Measurements from ENCODE around the gene GPRC5C.
"Not testable (repeated sequence)": the region's sequence is repeated elsewhere in the genome, so short reads cannot be mapped to it uniquely, and the experiment has no call there.

Gene GPRC5C

GRCh38 chr17:74471341-74471740, 39.5 kb downstream of the GPRC5C start:
- DNase-seq (ENCODE audit: low read depth in 1 of 2, low spot score in 1 of 2): no peak

GRCh38 chr17:74472890-74473289, 41.0 kb downstream of the GPRC5C start:
- no peak for DNase-seq (ENCODE audit: low read depth in 1 of 2, low spot score in 1 of 2)

- DNase-seq (ENCODE audit: low read depth in 1 of 2, low spot score in 1 of 2): no peak
Measured at GRCh38 chr17:74473294-74473693, 41.4 kb downstream of the GPRC5C start.

GRCh38 chr17:74474043-74474792, 42.3 kb downstream of the GPRC5C start:
- no peak for DNase-seq (ENCODE audit: low read depth in 1 of 2, low spot score in 1 of 2)

- no peak for DNase-seq (ENCODE audit: low read depth in 1 of 2, low spot score in 1 of 2)
Measured at GRCh38 chr17:74475189-74475588, 43.3 kb downstream of the GPRC5C start.

- DNase-seq (ENCODE audit: low read depth in 1 of 2, low spot score in 1 of 2): no peak
Measured at GRCh38 chr17:74477411-74477810, 45.5 kb downstream of the GPRC5C start.

GRCh38 chr17:74478420-74479100, 46.7 kb downstream of the GPRC5C start:
- no peak for DNase-seq (ENCODE audit: low read depth in 1 of 2, low spot score in 1 of 2)

- DNase-seq (ENCODE audit: low read depth in 1 of 2, low spot score in 1 of 2): no peak
Measured at GRCh38 chr17:74480290-74480689, 48.4 kb downstream of the GPRC5C start.

GRCh38 chr17:74481621-74482020, 49.7 kb downstream of the GPRC5C start:
- no peak for DNase-seq (ENCODE audit: low read depth in 1 of 2, low spot score in 1 of 2)

- DNase-seq (ENCODE audit: low read depth in 1 of 2, low spot score in 1 of 2): no peak
Measured at GRCh38 chr17:74484066-74484465, 52.2 kb downstream of the GPRC5C start.

GRCh38 chr17:74485022-74485743, 53.3 kb downstream of the GPRC5C start:
- no peak for DNase-seq (ENCODE audit: low read depth in 1 of 2, low spot score in 1 of 2)

GRCh38 chr17:74485841-74486240, 54.0 kb downstream of the GPRC5C start:
- DNase-seq (ENCODE audit: low read depth in 1 of 2, low spot score in 1 of 2): no peak

GRCh38 chr17:74488276-74488675, 56.4 kb downstream of the GPRC5C start:
- not testable (repeated sequence) for DNase-seq (ENCODE audit: low read depth in 1 of 2, low spot score in 1 of 2)

- no peak for DNase-seq (ENCODE audit: low read depth in 1 of 2, low spot score in 1 of 2)
Measured at GRCh38 chr17:74490716-74491115, 58.8 kb downstream of the GPRC5C start.

GRCh38 chr17:74491626-74492025, 59.7 kb downstream of the GPRC5C start:
- no peak for DNase-seq (ENCODE audit: low read depth in 1 of 2, low spot score in 1 of 2)

- peak; percentile 44 to 59 for DNase-seq (ENCODE audit: low read depth in 1 of 2, low spot score in 1 of 2)
Measured at GRCh38 chr17:74493331-74493833, 61.5 kb downstream of the GPRC5C start.

All from activated CD4-positive, alpha-beta T cell treated with anti-CD3 and anti-CD28 coated beads, Interleukin-2, amount 50 U/mL, for 24 hours (primary cell).